Epithelial cell of esophagus (primary cell): ENCODE data around the gene ARVCF.

Experiments used
- DNase-seq: peaks from one replicate; pipeline ENCODE4 v3.0.0; 2010; ENCODE audit warnings: low read depth
- H3K4me3 ChIP-seq: 2 replicates; pipeline ENCODE4 v1.5.1; 2011; ENCODE audit warnings: mild to moderate bottlenecking, low read length, control low read depth
- TF ChIP-seq, protein P1 (sequence below): IDR thresholded peaks from 2 replicates; pipeline ENCODE4 v1.5.1; 2011; ENCODE audit warnings: low read depth, mild to moderate bottlenecking, low read length, control low read depth, inconsistent platforms; ENCODE audit not compliant: insufficient read depth; ENCODE audit errors: missing control alignments

ARVCF gene

DNA sequence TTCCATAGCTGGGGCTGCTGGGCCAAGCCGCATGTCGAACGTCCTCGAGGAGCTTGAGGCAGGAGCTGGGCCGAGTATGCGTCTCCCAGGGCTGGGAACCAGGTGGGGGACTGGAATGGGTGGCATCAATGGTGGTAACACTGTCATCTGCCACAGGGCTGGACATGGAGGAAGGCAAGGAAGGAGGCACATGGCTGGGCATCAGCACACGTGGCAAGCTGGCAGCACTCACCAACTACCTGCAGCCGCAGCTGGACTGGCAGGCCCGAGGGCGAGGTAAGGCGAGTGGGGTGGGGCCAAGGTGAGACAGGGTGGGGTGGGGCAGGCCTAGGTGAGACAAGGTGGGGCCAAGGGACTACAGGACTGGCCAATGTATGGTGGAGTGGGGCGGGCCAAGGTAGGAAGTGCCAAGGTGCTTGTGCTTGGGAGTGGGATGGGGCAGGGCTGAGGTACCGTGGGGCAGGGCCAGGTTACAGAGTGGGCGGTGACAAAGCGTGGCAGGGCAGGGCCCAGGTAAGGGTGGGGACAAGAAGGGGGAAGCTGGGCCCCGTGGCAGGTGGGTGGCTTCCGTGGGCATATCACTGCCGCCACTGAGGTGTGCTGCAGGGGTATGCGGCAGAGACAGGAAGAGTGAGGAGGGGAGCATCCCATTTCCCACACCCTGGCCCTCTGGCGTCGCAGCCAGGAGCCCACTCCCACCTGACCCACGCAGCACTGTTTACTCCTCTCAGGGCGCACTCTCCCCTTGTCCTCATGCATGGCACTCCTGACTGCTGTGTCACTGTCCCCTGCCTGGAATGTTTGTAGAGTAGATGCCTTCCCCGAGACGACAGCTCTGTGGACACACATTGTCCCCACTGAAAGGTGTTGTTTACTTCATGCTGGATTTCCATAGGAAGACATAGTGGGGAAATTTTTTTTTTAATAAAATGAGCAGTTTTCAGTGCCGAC is 36.0 kb upstream of the ARVCF start:
- DNase-seq: peak; percentile 16
- TF ChIP-seq, protein P1, sequence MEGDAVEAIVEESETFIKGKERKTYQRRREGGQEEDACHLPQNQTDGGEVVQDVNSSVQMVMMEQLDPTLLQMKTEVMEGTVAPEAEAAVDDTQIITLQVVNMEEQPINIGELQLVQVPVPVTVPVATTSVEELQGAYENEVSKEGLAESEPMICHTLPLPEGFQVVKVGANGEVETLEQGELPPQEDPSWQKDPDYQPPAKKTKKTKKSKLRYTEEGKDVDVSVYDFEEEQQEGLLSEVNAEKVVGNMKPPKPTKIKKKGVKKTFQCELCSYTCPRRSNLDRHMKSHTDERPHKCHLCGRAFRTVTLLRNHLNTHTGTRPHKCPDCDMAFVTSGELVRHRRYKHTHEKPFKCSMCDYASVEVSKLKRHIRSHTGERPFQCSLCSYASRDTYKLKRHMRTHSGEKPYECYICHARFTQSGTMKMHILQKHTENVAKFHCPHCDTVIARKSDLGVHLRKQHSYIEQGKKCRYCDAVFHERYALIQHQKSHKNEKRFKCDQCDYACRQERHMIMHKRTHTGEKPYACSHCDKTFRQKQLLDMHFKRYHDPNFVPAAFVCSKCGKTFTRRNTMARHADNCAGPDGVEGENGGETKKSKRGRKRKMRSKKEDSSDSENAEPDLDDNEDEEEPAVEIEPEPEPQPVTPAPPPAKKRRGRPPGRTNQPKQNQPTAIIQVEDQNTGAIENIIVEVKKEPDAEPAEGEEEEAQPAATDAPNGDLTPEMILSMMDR: no peak
- no peak overlapping the region for H3K4me3 ChIP-seq

DNA sequence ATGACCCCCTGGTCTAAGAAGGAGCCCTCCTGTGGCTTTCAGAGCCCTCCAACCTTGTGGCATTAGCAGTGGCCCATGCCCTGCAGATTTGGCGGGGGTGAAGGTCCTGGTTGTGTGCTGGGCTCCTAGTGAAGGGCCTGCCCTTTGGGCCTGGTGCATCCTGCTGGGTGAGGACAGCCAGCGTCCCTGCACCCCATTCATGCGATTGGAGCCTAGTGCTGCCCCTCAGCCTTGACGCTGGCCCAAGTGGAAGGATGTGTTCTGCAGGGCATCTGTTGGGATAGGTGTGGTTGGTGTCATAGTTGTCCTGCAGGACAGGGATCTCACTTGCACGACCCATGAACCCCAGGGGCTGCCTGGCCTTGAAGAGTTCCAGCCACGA is 35.3 kb upstream of the ARVCF start:
- H3K4me3 ChIP-seq: no peak overlapping the region
- TF ChIP-seq, protein P1: no peak
- DNase-seq: no peak

DNA sequence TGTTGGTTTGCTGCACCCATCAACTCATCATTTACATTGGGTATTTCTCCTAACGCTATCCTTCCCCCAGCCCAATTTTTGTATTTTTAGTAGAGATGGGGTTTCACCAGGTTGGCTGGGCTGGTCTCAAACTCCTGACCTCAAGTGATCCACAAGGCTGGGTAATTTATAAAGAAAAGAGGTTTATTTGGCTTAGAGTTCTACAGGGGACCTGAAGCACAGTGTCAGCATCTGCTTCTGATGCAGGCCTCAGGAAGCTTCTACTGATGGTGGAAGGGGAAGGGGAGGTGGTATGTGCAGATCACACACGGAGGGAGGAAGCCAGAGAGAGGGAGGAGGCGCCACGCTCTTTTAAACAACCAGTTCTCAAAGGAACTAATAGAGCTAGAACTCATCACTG is 30.1 kb upstream of the ARVCF start:
- no peak overlapping the region for H3K4me3 ChIP-seq
- no peak for DNase-seq
- TF ChIP-seq, protein P1: no peak

DNA sequence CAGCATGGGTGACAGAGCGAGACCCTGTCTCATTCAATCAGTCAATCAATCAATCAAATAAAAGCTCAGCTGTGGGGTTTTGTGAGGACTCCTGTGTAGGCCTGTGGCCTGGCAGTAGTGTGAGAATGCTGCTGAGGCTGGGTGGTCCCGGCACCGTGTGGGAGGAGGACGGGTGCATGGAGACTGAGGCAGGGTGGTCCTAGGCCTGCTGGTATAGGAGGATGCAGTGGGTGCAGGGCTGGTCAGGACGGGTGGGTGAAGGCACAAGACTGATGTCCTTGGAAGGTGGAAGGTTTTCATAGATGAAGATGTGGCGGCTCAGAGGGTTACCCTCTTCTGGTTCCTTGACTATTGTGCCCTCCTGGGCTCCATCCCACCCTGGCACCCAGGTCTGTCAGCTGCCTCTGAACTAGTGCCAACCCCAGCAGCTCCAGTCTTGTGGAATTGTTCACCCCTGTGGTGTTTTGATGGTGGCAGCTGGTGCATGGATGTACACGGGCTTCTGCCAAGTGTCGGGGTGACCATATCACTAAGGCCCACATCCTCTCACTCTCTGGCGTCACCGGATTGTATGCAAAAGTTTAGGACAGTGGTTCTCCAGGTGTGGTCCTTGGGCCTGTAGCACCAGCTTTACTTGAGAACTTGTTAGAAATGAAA is 28.0 kb upstream of the ARVCF start:
- TF ChIP-seq, protein P1: no peak
- no peak for DNase-seq
- H3K4me3 ChIP-seq: no peak overlapping the region

DNA sequence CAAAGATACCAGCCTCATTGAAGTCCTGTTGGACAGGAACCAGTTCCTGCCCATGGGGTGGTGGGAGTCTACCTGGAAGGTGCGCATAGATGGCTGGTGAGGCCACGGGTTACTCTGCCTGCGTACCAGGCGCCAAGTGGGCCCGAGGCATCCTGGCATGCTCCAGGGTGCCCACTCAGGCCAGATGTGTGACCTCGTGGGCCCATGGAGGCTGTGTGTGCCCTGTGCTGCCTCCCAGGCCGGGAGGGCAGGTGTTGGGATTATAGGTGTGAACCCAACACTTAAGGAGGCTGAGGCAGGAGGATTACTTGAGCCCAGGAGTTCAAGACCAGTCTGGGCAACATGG is 27.3 kb upstream of the ARVCF start:
- TF ChIP-seq, protein P1: no peak
- DNase-seq: no peak
- H3K4me3 ChIP-seq: no peak overlapping the region

DNA sequence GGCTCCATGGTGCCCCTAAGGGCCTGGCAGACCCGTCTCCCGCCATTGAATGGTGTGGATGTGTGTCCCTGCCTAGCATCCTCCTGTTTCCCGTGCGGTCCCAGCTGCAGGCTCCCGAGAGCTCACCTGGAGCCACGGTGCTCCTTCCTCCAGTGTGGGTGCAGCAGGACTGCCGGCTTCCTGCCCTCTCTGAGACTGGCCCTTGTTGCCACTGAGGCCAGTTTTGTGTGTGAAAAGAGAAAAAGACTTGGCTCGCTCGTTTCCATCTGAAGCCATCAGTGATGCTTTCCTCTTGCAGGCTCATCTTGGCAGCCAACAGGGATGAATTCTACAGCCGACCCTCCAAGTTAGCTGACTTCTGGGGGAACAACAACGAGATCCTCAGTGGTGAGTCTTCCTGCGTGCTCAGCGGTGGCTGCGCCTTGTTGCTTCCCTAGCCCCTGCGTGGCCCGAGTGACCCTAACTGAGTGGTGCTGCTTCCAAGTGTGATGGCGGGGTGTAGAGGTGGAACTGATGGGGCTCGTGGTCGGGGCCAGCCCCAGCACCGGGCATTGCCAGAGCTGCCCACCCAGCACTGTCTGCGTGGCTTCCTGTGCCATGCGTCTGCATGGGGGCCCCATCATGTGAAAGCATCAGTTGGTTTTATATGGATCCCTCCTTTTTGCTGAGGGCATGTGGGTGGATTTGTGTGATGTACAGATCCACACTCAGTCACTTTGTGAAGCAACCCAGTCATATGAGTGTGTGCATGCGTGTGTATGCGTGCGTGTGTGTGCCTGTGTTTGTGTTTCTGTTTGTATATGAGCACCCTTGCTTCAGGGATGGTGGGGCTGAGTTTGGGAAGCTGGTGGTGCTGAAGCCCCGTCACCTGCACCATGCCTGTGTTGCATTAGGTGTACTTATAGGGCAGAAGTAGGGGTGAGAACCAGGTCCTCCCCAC is 26.7 kb upstream of the ARVCF start:
- TF ChIP-seq, protein P1: no peak
- DNase-seq: no peak
- no peak overlapping the region for H3K4me3 ChIP-seq
